Astrocyte (in vitro differentiated cells and primary cell): ENCODE data around the gene PCED1A. TPM values are rescaled to one million over a fixed set of nuclear protein-coding genes. Genes with fewer than 3 reads are reported as not detected.

ENCODE experiments used
- DNase-seq: peaks from one replicate; pipeline ENCODE4 v3.0.0-alpha.2; 2010; ENCODE audit warnings: low read depth
- FAIRE-seq: peaks from 2 replicates; lab custom pipeline; 2011; peaks lifted over from hg19 to GRCh38; lab: Jason Lieb, UNC
- H2AFZ ChIP-seq: 2 replicates; pipeline ENCODE4 v1.6.0; 2012; ENCODE audit warnings: low read depth, low read length, inconsistent platforms
- H3K27ac ChIP-seq: 2 replicates; pipeline ENCODE4 v1.5.1; 2011; ENCODE audit warnings: low read depth, low read length, inconsistent platforms
- H3K27me3 ChIP-seq: 2 replicates; pipeline ENCODE4 v1.6.0; 2011; ENCODE audit warnings: low read length, inconsistent platforms; ENCODE audit not compliant: insufficient read depth
- H3K36me3 ChIP-seq: 2 replicates; pipeline ENCODE4 v1.5.1; 2011; ENCODE audit warnings: low read length, inconsistent platforms; ENCODE audit not compliant: insufficient read depth
- H3K4me1 ChIP-seq: 2 replicates; pipeline ENCODE4 v1.5.1; 2011; ENCODE audit warnings: low read length, inconsistent platforms; ENCODE audit not compliant: insufficient read depth
- H3K4me2 ChIP-seq: 2 replicates; pipeline ENCODE4 v1.6.0; 2012; ENCODE audit warnings: low read length, inconsistent platforms
- H3K4me3 ChIP-seq: 2 replicates; pipeline ENCODE4 v1.5.1; 2011; ENCODE audit warnings: low read depth, mild to moderate bottlenecking, low read length, inconsistent platforms; ENCODE audit not compliant: insufficient read depth
- H3K79me2 ChIP-seq: 2 replicates; pipeline ENCODE4 v1.6.0; 2012; ENCODE audit warnings: mild to moderate bottlenecking, low read length, inconsistent platforms; ENCODE audit not compliant: insufficient read depth
- H3K9ac ChIP-seq: 2 replicates; pipeline ENCODE4 v1.6.0; 2012; ENCODE audit warnings: mild to moderate bottlenecking, low read length, inconsistent platforms
- H3K9me3 ChIP-seq: 2 replicates; pipeline ENCODE4 v1.5.1; 2012; ENCODE audit warnings: low read depth, mild to moderate bottlenecking, low read length, inconsistent platforms; ENCODE audit not compliant: insufficient read depth
- H4K20me1 ChIP-seq: 2 replicates; pipeline ENCODE4 v1.6.0; 2012; ENCODE audit warnings: low read length, inconsistent platforms; ENCODE audit not compliant: insufficient read depth
- H3K27ac Mint-ChIP-seq: one replicate; pipeline ENCODE4 v1.8.0; 2021; ENCODE audit warnings: mild to moderate bottlenecking, mixed read lengths; ENCODE audit not compliant: unreplicated experiment
- H3K27me3 Mint-ChIP-seq: one replicate; pipeline ENCODE4 v1.8.0; 2021; ENCODE audit warnings: low read depth, mixed read lengths; ENCODE audit not compliant: unreplicated experiment
- H3K36me3 Mint-ChIP-seq: one replicate; pipeline ENCODE4 v1.8.0; 2021; ENCODE audit warnings: low read depth, mixed read lengths; ENCODE audit not compliant: unreplicated experiment
- H3K4me1 Mint-ChIP-seq: one replicate; pipeline ENCODE4 v1.8.0; 2021; ENCODE audit warnings: low read depth, mixed read lengths; ENCODE audit not compliant: unreplicated experiment
- H3K4me3 Mint-ChIP-seq: one replicate; pipeline ENCODE4 v1.8.0; 2021; ENCODE audit warnings: mild to moderate bottlenecking, moderate library complexity, mixed read lengths; ENCODE audit not compliant: unreplicated experiment
- H3K9me3 Mint-ChIP-seq: one replicate; pipeline ENCODE4 v1.8.0; 2021; ENCODE audit warnings: mild to moderate bottlenecking, mixed read lengths; ENCODE audit not compliant: unreplicated experiment
- CTCF ChIP-seq: IDR thresholded peaks from 2 replicates; pipeline ENCODE4 v1.5.1; 2011; ENCODE audit warnings: low read depth, mild to moderate bottlenecking, inconsistent platforms, low read length, moderate library complexity; ENCODE audit not compliant: insufficient read depth
- EZH2 ChIP-seq: IDR thresholded peaks from 2 replicates; pipeline ENCODE4 v1.6.1; 2012; ENCODE audit warnings: mild to moderate bottlenecking, low read length, inconsistent platforms; ENCODE audit not compliant: insufficient read depth
- total RNA-seq: library from RNA; stranded (reverse); gene quantifications from 2 replicates; pipeline ENCODE4 v1.2.1, GENCODE V29; 2021

Gene PCED1A
- total RNA-seq, 1 donor from 2014 or later = 17.2 TPM

- no peak overlapping the region for H3K4me3 ChIP-seq
- H3K27me3 ChIP-seq = peaks cover 14% of the 10 kb centered on the region
- TF ChIP-seq EZH2 (no peak), CTCF (no peak)
- Mint-ChIP-seq H3K9me3 (peaks cover 13% of the 10 kb centered on the region), H3K4me1 (peaks cover 26% of the 10 kb centered on the region), H3K27ac (no peak overlapping the region), H3K36me3 (no peaks in the 10 kb centered on the region), H3K27me3 (peaks cover 37% of the 10 kb centered on the region), H3K4me3 (no peak overlapping the region)
- no peak overlapping the region for H2AFZ ChIP-seq
- no peaks in the 10 kb centered on the region for H3K36me3 ChIP-seq
- no peaks in the 10 kb centered on the region for H4K20me1 ChIP-seq
- FAIRE-seq (no peak), DNase-seq (no peak)
- peaks cover 2% of the 10 kb centered on the region for H3K9me3 ChIP-seq
- no peak overlapping the region for H3K4me2 ChIP-seq
- no peak overlapping the region for H3K27ac ChIP-seq
- no peaks in the 10 kb centered on the region for H3K79me2 ChIP-seq
- no peak overlapping the region for H3K9ac ChIP-seq
- H3K4me1 ChIP-seq = peaks cover 32% of the 10 kb centered on the region
Observed at GRCh38 chr20:2817341-2817726, 23.1 kb downstream of the PCED1A start.

GRCh38 chr20:2816583-2817340 lies 23.7 kb downstream of the PCED1A start:
- peaks cover 37% of the 10 kb centered on the region for H3K27me3 Mint-ChIP-seq

More at GRCh38 chr20:2816583-2817340, 23.7 kb downstream of the PCED1A start:
- TF ChIP-seq EZH2 (no peak), CTCF (no peak)
- H3K36me3 ChIP-seq = no peaks in the 10 kb centered on the region
- Mint-ChIP-seq H3K9me3 (peaks cover 18% of the 10 kb centered on the region), H3K27ac (no peak overlapping the region), H3K4me1 (peaks cover 25% of the 10 kb centered on the region), H3K36me3 (no peaks in the 10 kb centered on the region), H3K4me3 (no peak overlapping the region)
- no peak overlapping the region for H3K27ac ChIP-seq
- H2AFZ ChIP-seq = no peak overlapping the region
- no peaks in the 10 kb centered on the region for H4K20me1 ChIP-seq
- no peak overlapping the region for H3K4me2 ChIP-seq
- H3K9me3 ChIP-seq = peaks cover 7% of the 10 kb centered on the region
- H3K4me1 ChIP-seq = peaks cover 32% of the 10 kb centered on the region
- DNase-seq (no peak), FAIRE-seq (no peak)
- no peak overlapping the region for H3K9ac ChIP-seq
- no peaks in the 10 kb centered on the region for H3K79me2 ChIP-seq
- H3K4me3 ChIP-seq = no peak overlapping the region
- peaks cover 9% of the 10 kb centered on the region for H3K27me3 ChIP-seq
